ENCODE results near the gene SLC37A3.

Gene SLC37A3, protein sequence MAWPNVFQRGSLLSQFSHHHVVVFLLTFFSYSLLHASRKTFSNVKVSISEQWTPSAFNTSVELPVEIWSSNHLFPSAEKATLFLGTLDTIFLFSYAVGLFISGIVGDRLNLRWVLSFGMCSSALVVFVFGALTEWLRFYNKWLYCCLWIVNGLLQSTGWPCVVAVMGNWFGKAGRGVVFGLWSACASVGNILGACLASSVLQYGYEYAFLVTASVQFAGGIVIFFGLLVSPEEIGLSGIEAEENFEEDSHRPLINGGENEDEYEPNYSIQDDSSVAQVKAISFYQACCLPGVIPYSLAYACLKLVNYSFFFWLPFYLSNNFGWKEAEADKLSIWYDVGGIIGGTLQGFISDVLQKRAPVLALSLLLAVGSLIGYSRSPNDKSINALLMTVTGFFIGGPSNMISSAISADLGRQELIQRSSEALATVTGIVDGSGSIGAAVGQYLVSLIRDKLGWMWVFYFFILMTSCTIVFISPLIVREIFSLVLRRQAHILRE

DNA sequence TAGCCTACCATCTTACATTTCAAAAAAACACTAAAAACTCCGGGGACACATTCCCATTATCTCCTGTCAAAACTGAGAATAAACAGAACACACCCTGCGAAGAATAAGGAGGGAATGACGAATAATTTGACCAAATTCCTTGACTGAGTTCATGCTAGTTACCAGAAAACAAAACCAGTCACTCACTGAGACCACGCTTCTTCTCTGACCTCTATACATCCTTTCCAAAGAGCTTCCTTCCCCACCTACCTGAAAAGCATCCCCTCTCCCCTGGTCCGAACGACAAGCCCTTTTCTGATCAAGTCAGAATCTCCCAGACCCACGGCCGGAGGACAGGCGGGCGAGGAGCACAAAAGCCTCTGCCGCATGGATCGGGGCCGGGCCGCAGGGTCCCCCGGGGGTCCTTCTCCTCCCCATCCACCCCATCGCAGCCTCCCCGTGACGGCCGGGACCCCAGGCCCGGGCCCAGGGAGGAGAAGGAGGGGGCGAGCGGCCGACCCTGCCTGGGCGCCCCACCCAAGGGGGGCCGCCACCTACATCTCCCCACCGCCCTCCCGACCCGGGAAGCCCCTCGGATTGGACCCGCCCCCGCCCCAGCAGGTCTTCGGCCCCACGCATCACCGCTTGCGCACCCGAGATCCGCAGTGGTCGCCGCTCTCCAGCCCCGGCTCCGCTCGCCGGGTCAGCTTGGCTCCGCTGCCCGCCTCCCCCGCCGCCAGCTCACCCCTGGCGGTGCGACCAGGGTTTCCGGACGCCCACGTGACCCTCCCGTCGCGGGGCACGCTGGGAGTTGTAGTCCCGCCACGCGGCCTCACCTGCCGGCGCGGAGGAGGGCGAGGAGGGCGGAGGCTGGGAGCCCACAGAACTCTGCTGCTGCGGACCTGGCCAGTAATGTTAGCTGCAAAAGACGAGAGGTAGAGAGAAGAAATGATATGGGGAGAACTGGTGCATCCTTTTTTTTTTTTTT is at the start of gene SLC37A3:
Gene SLC37A3, minus strand, starts transcription at position 747 of the 967 bp plus-strand sequence. CDS start 16,004 bp downstream, outside the sequence.
- TF ChIP-seq, protein P1, sequence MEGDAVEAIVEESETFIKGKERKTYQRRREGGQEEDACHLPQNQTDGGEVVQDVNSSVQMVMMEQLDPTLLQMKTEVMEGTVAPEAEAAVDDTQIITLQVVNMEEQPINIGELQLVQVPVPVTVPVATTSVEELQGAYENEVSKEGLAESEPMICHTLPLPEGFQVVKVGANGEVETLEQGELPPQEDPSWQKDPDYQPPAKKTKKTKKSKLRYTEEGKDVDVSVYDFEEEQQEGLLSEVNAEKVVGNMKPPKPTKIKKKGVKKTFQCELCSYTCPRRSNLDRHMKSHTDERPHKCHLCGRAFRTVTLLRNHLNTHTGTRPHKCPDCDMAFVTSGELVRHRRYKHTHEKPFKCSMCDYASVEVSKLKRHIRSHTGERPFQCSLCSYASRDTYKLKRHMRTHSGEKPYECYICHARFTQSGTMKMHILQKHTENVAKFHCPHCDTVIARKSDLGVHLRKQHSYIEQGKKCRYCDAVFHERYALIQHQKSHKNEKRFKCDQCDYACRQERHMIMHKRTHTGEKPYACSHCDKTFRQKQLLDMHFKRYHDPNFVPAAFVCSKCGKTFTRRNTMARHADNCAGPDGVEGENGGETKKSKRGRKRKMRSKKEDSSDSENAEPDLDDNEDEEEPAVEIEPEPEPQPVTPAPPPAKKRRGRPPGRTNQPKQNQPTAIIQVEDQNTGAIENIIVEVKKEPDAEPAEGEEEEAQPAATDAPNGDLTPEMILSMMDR (IDR thresholded peaks at IDR 0.05; ENCODE audit: borderline replicate concordance, insufficient read depth, low read depth, low read length): peak; percentile 21; the same call in 1 of the 2 replicates
- H3K4me3 ChIP-seq (ENCODE audit: low read depth, low read length): peak within 1 kb of the TSS; percentile 89

DNA sequence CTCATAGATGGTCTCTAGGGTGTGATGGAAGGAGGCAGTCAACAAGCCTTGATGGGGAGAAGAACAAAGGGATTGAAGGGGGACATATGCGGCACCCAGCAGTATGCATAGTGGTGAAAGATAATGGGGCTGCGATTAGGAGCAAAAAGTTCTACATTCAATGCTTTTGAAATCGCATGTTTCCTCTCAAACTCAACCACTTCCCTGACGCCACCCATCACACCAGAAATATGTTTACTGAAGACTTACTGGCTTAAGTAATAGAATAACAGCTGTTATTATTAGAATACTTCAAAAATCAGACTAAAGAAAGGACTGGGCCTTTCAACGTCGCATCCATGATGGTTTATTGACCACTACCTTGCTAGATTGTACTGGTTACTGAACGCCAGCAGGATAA is 49.5 kb upstream of the SLC37A3 start:
- TF ChIP-seq, protein P1 (IDR thresholded peaks at IDR 0.05; ENCODE audit: borderline replicate concordance, insufficient read depth, low read depth, low read length): no peak
- H3K4me3 ChIP-seq (ENCODE audit: low read depth, low read length): no peak overlapping the region

DNA sequence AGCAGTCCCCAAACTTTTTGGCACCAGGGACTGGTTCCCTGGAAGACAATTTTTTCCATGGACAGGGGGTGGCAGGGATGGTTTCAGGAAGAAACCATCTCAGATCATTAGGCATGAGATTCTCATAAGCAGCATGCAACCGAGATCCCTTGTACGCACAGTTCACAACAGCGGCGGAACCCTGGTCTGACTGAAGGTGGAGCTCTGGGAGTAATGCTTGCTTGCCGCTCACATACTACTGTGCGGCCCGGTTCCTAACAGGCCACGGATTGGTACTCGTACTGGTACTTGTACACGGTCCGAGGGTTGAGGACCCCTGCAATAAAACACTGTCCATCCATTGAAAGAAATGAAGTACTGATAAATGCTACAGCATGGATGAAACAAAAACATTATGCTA is 48.1 kb upstream of the SLC37A3 start:
- TF ChIP-seq, protein P1 (IDR thresholded peaks at IDR 0.05; ENCODE audit: borderline replicate concordance, insufficient read depth, low read depth, low read length): no peak

DNA sequence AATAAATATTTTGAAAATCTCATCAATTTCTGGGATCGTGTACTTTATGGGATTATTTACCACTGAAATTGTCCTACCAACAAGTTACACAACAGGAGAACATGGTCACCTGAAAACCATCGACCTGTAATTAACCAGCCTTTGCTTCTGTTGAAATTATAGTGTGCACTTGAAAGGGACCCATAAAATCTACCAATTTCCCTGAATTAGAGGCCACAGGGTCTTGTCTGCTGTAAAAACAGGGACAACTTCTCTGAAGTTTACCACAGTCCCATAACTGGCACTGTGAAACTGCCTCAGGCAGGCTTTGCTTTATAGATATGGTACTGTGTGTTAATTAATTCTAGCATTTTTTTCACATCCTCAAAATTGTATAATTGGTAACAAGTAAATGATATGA is 43.2 kb upstream of the SLC37A3 start:
- no peak overlapping the region for H3K4me3 ChIP-seq (ENCODE audit: low read depth, low read length)
- TF ChIP-seq, protein P1 (IDR thresholded peaks at IDR 0.05; ENCODE audit: borderline replicate concordance, insufficient read depth, low read depth, low read length): no peak

More for the DNA sequence above, 48.1 kb upstream of the SLC37A3 start:
- H3K4me3 ChIP-seq (ENCODE audit: low read depth, low read length): no peak overlapping the region

DNA sequence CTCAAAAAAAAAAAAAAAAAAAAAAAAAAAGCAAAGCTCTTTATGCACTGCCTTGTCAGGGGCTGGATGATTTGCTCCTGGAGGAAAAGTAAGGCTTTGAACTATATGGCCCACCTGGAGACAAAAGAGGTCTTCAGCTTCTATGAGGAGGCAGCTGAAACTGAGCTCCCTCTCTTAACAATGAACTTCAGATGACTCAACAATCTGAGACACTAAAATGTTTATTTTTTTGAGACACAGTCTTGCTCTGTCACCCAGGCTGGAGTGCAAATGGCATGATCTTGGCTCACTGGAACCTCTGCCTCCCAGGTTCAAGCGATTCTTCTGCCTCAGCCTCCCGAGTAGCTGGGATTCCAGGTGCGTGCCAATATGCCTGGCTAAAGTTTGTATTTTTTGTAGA is 42.3 kb upstream of the SLC37A3 start:
- TF ChIP-seq, protein P1 (IDR thresholded peaks at IDR 0.05; ENCODE audit: borderline replicate concordance, insufficient read depth, low read depth, low read length): no peak

DNA sequence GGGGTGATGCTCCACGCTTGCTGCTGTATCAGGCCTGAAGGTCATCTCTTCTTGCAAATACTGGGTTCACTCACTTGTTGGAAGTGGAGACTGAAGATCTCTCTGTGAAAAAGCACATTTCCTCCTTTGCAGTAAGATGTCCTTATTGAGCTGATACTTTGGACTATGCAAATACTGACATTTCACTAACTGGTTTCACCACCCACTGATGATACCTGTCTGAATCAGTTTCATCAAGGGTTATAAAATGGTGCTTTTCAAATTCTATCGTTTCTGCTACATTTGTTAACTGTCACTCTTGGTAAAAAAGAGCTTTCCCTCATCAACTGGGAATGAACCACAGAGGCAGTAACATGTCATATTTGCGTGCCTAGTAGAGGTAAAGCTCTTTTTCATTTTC is 41.0 kb upstream of the SLC37A3 start:
- TF ChIP-seq, protein P1 (IDR thresholded peaks at IDR 0.05; ENCODE audit: borderline replicate concordance, insufficient read depth, low read depth, low read length): no peak
- no peak overlapping the region for H3K4me3 ChIP-seq (ENCODE audit: low read depth, low read length)

More for the DNA sequence above, 42.3 kb upstream of the SLC37A3 start:
- no peak overlapping the region for H3K4me3 ChIP-seq (ENCODE audit: low read depth, low read length)
